Body of pancreas (tissue), 4 donors: Measurements from ENCODE around the gene CFL1. TPM values are rescaled to one million over a fixed set of nuclear protein-coding genes. Genes with fewer than 3 reads are reported as not detected.

Experiments used
- ATAC-seq: fragments of 150-250 bp; one replicate; pipeline ENCODE4 v1.9.1; 2016
- DNase-seq, 4 donors: peaks; one replicate each; pipeline ENCODE4 v3.0.0-alpha.2; 2019
- H3K27ac ChIP-seq, 4 donors: fragments of 200-600 bp; sonication (generic); 1 replicate in 3 of 4; 2 replicates in 1 of 4; pipeline versions ENCODE4 v1.5.1 to v1.6.1; 2016 to 2019; ENCODE audit warnings: mild to moderate bottlenecking in 1 of 4, mixed read lengths in 1 of 4, moderate library complexity in 1 of 4
- H3K27me3 ChIP-seq, 2 donors: fragments of 200-600 bp; sonication (generic); one replicate each; pipeline ENCODE4 v1.6.0; 2016; ENCODE audit warnings: mild to moderate bottlenecking in 1 of 2
- H3K36me3 ChIP-seq, 2 donors: fragments of 200-600 bp; sonication (generic); replicated peaks in 1 of 2; 2 replicates each; pipeline ENCODE4 v1.5.1; 2016; ENCODE audit warnings: low read depth in 2 of 2; ENCODE audit not compliant: insufficient read depth in 1 of 2
- H3K4me1 ChIP-seq: fragments of 200-600 bp; sonication (generic); one replicate; pipeline ENCODE4 v1.6.0; 2016
- H3K4me3 ChIP-seq, 2 donors: fragments of 200-600 bp; sonication (generic); 1 replicate in 1 of 2; 2 replicates in 1 of 2; pipeline ENCODE4 v1.5.1; 2016 to 2019
- H3K9me3 ChIP-seq, 3 donors: fragments of 200-600 bp; sonication (generic); 1 replicate in 2 of 3; 2 replicates in 1 of 3; pipeline ENCODE4 v1.5.1; 2016
- CTCF ChIP-seq, 7 experiments: fragments of 450-650 bp in 4 of 7; fragments of 200-600 bp in 3 of 7; sonication (generic) in 3 of 7; IDR thresholded peaks; one replicate each; pipeline ENCODE4 v1.5.1; 2016 to 2019; ENCODE audit warnings: antibody characterized with exemption in 7 of 7
- POLR2A ChIP-seq, 3 donors: fragments of 450-650 bp; IDR thresholded peaks; one replicate each; pipeline ENCODE4 v1.6.1; 2016; ENCODE audit warnings: antibody characterized with exemption in 3 of 3, mild to moderate bottlenecking in 2 of 3
- WGBS, 2 donors: methylation state at CpG; one replicate each; pipeline ENCODE4 v1.1.5; 2017; 5-methylcytosine and 5-hydroxymethylcytosine counted together
- intact Hi-C: fragments of 100-400 bp; cut with DNase I; formaldehyde crosslinking; loops from one replicate; pipeline ENCODE4 v1.15.1; 2023
- total RNA-seq, 2 donors: library from RNA; depleted of rRNA; stranded (reverse); fragments of >200 nt; gene quantifications; one replicate each; pipeline ENCODE4 v1.1.0, GENCODE V29; 2016

Gene CFL1
- total RNA-seq, 2 donors from 2014 or later: 190 to 412 TPM

- H3K36me3 ChIP-seq: peaks cover 0 to 4% of the 10 kb centered on the region in 2 donors
- ATAC-seq: no peak
- H3K27me3 ChIP-seq: no peaks in the 10 kb centered on the region
- intact Hi-C loops: no loop called here
- H3K27ac ChIP-seq: no peak overlapping the region
- H3K4me1 ChIP-seq: no peaks in the 10 kb centered on the region
- no peaks in the 10 kb centered on the region for H3K9me3 ChIP-seq
- TF ChIP-seq CTCF (IDR thresholded peaks at IDR 0.05) (no peak), POLR2A (IDR thresholded peaks at IDR 0.05) (no peak)
- no peak overlapping the region for H3K4me3 ChIP-seq
- 74 to 85% methylated on average over 3 of the region's 3 CpGs for WGBS, 2 donors
- DNase-seq: no peak
Observed at GRCh38 chr11:65847746-65848145, 10.2 kb downstream of the CFL1 start.

- H3K36me3 ChIP-seq: no peaks in the 10 kb centered on the region
- H3K4me3 ChIP-seq: no peak overlapping the region
- H3K4me1 ChIP-seq: no peaks in the 10 kb centered on the region
- intact Hi-C loops: no loop called here
- no peak overlapping the region for H3K27ac ChIP-seq
- DNase-seq (no peak), ATAC-seq (no peak)
- no peaks in the 10 kb centered on the region for H3K27me3 ChIP-seq
- WGBS, 2 donors: 65 to 75% methylated on average over 10 of the region's 10 CpGs
- TF ChIP-seq CTCF (IDR thresholded peaks at IDR 0.05) (no peak), POLR2A (IDR thresholded peaks at IDR 0.05) (no peak)
- H3K9me3 ChIP-seq: no peaks in the 10 kb centered on the region
Observed at GRCh38 chr11:65844231-65844872, 13.6 kb downstream of the CFL1 start.

GRCh38 chr11:65843811-65844210 is 14.2 kb downstream of the CFL1 start:
- H3K4me3 ChIP-seq: no peak overlapping the region
- H3K27ac ChIP-seq: no peak overlapping the region
- no peaks in the 10 kb centered on the region for H3K36me3 ChIP-seq
- H3K9me3 ChIP-seq: no peaks in the 10 kb centered on the region
- no peaks in the 10 kb centered on the region for H3K4me1 ChIP-seq
- intact Hi-C loops: no loop called here
- no peaks in the 10 kb centered on the region for H3K27me3 ChIP-seq
- TF ChIP-seq POLR2A (IDR thresholded peaks at IDR 0.05): no peak
- no peak for TF ChIP-seq CTCF (IDR thresholded peaks at IDR 0.05)
- 76 to 85% methylated on average over 3 of the region's 3 CpGs for WGBS, 2 donors
- DNase-seq (no peak), ATAC-seq (no peak)

GRCh38 chr11:65842144-65842543 is 15.8 kb downstream of the CFL1 start:
- ATAC-seq: no peak
- no peaks in the 10 kb centered on the region for H3K4me1 ChIP-seq
- no peaks in the 10 kb centered on the region for H3K9me3 ChIP-seq
- intact Hi-C loops: no loop called here
- H3K36me3 ChIP-seq: no peaks in the 10 kb centered on the region
- 93% methylated on average over 4 of the region's 4 CpGs for whole genome bisulfite sequencing, 2 donors
- H3K27me3 ChIP-seq: no peaks in the 10 kb centered on the region
- no peak overlapping the region for H3K4me3 ChIP-seq
- TF ChIP-seq CTCF (IDR thresholded peaks at IDR 0.05) (no peak), POLR2A (IDR thresholded peaks at IDR 0.05) (no peak)
- no peak overlapping the region for H3K27ac ChIP-seq
- DNase-seq: no peak

- intact Hi-C loops: no loop called here
- Histone ChIP-seq H3K4me3 (no peak overlapping the region), H3K9me3 (no peaks in the 10 kb centered on the region), H3K4me1 (peaks cover 18% of the 10 kb centered on the region), H3K36me3 (no peaks in the 10 kb centered on the region), H3K27ac (no peak overlapping the region), H3K27me3 (no peaks in the 10 kb centered on the region)
- peak; percentile 3 for ATAC-seq
- 40 to 64% methylated on average over 6 of the region's 6 CpGs for WGBS, 2 donors
- TF ChIP-seq CTCF (IDR thresholded peaks at IDR 0.05): peak in 1 of 7 experiments; percentile 12
- TF ChIP-seq POLR2A (IDR thresholded peaks at IDR 0.05): no peak
- DNase-seq: no peak
Observed at GRCh38 chr11:65834202-65834601, 23.8 kb downstream of the CFL1 start.
